GM12874 (cell line): ENCODE data around the gene DAPK2.

Source experiments
- CTCF ChIP-seq: IDR thresholded peaks from 2 replicates; pipeline ENCODE4 v1.5.1; 2011; ENCODE audit warnings: low read depth, mild to moderate bottlenecking, control low read depth, low read length, moderate library complexity; ENCODE audit not compliant: insufficient read depth

DAPK2 gene

DNA sequence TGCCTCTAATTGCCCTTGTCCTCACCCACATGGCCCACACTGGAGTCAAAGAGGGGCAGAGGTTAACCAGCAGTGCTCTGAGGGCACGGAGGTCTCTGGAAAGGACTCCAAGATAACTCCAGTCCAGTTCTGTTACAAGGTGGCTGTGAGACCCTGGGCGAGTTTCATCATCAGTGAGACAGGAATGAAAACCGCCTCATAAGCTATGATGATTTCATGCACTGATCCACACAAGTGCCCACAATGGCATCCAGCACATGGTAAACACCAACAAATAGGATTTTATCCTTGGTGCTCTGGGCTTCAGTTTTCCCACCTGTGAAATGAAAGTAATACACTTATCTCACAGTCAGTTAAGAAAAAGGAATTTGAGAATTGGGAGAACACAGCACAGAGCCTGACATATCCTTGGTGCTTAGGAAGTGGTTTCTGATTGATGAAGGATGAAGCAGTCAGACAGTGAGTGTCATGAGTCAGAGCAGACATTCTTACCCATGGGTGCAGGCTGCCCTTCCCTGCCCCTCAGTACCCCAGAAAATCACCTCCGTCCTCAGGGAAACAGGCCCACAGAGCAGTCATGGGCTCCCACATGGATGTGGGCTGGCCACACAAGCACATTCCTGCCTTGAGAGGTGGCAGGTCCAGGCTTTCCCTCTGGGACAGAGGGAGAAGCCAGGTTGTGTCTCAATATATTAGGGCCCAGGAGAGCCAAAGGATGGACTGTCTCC lies 48.4 kb downstream of the DAPK2 start:
- no peak for TF ChIP-seq CTCF

DNA sequence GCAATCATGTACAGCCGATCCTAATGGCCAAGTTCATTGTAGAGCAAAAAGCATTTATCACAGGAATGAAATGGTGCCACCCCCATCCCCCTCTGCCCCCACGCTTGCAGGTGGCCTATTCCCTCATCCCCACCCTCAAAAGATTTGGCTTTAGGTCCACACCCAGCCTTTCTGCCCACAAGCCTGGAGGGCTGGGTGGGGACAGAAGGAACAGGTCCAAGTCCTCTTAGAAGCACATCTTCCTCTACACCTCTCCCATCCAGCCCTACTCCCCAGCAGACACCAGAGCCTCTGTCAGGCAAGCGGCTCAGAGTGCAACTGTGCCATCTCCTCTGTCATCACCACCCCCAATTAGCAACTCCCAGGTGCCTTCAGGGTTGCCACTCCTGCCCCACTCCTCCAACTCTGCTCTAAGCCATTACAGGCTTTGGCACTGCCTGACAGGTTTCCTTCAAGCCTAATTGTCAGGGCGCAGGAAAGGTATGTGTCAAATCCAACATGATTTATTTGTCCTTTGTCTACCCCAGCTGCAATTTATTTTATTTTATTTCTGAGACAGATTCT lies 49.4 kb downstream of the DAPK2 start:
- no peak for TF ChIP-seq CTCF

- TF ChIP-seq CTCF: no peak
These were observed 50.5 kb downstream of the DAPK2 start for GRCh38 chr15:63995789-63996188.

- no peak for TF ChIP-seq CTCF
These were observed 52.1 kb downstream of the DAPK2 start for GRCh38 chr15:63994073-63994600.

DNA sequence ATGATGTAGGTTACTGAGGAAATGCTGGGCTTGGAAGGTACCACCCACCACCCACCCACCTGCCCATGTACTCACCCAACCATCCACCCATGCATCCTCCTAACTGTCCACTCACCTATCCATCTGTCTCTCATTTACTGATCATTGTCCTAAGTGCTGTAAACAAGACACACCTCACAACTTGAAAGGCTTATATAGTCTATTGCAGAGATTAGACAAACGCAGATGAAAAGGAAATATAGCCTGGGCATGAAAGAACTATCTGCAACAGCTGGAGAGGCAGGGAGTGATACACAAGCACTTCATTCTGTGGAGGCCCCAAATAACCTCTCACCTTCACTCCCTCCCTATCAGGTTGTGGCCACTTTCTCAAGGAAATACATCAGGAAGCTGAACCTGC lies 54.0 kb downstream of the DAPK2 start:
- TF ChIP-seq CTCF: no peak

GRCh38 chr15:63991706-63992105 lies 54.6 kb downstream of the DAPK2 start:
- TF ChIP-seq CTCF: no peak

DNA sequence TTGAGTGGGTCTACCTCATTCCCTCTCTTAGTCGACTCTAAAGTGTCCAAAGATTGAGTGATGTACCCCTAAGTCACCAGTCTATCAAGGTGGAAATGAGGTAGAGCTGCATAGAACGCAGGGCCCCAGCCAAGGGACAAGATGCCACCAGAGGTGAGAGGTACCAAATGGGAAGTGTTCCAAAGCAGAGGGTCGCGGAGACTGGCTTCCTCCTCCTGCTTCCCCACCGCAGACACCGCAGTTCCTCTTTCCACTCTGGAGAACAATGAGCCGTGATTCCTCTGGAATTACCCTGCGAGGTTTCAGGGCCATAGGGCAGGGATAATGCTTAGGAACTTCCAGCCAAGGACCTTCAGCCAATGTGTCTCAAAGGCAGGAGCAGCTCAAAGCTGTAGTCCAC lies 55.8 kb downstream of the DAPK2 start:
- no peak for TF ChIP-seq CTCF
